ENCODE measurements around the gene COG1. TPM values are rescaled to one million over a fixed set of nuclear protein-coding genes. Genes with fewer than 3 reads are reported as not detected.

The COG1 gene
- polyA plus RNA-seq, 1 of the 3 experiments (the other 2 are of a cell fraction), result 52.8 TPM

GRCh38 chr17:73182616-73183310 lies 10.1 kb upstream of the COG1 start:
- H3K27me3 ChIP-seq (ENCODE audit: insufficient read depth), result no peaks in the 10 kb centered on the region
- WGBS (ENCODE audit: low lambda C conversion rate), result 64% methylated on average over 15 of the region's 15 CpGs
- no peaks in the 10 kb centered on the region for H3K9me2 ChIP-seq
- 0 out of 4 replicates have a peak overlapping the region, but pooled peaks of 1 of the 2 experiments have one; percentile 8 for H3K27ac ChIP-seq (ENCODE audit: low read depth in 2 of 2, low read length in 1 of 2)
- H3K79me2 ChIP-seq (ENCODE audit: insufficient read depth), result no peaks in the 10 kb centered on the region
- ChIA-PET CTCF (interaction anchor here (0.6 to 14.9 kb wide), 12 partner anchors 9 to 626 kb away, joined by 3 to 501 read pairs (median 6); partner anchors contain the start of gene COG1), POLR2A (no interaction called here)
- no peak overlapping the region for H3K4me3 ChIP-seq (ENCODE audit: low read depth in 2 of 2, low read length in 1 of 2)
- H3K36me3 ChIP-seq (replicated peaks in 1 of 2; ENCODE audit: control insufficient read depth in 1 of 2, insufficient read depth in 2 of 2, low read length in 1 of 2), result no peaks in the 10 kb centered on the region
- H3K9ac ChIP-seq, result no peak overlapping the region
- no peaks in the 10 kb centered on the region for H3F3A ChIP-seq (replicated peaks; ENCODE audit: insufficient read depth)
- peak; percentile 62 for DNase-seq
- no peak for TF ChIP-seq GATA2 (CRISPR knock-in tag; IDR thresholded peaks at IDR 0.05)
- TF ChIP-seq CHD2 (IDR thresholded peaks at IDR 0.05; ENCODE audit: low read length, partially characterized antibody), result no peak
- TF ChIP-seq RAD21 (IDR thresholded peaks at IDR 0.05; ENCODE audit: low read length), result no peak
- no peak for TF ChIP-seq SIN3A (IDR thresholded peaks at IDR 0.05; ENCODE audit: borderline replicate concordance, low read depth, low read length)
- TF ChIP-seq EP300 (IDR thresholded peaks at IDR 0.05; ENCODE audit: borderline replicate concordance in 1 of 2, low read depth in 1 of 2, low read length in 1 of 2), result no peak; a peak in 1 of 4 replicates
- TF ChIP-seq RCOR1 (IDR thresholded peaks at IDR 0.05; ENCODE audit: low read length), result no peak
- TF ChIP-seq MXI1 (IDR thresholded peaks at IDR 0.05; ENCODE audit: low read depth, low read length), result 0 out of 2 replicates have a peak, but pooled peaks have one; percentile 39
- TF ChIP-seq IRF3 (IDR thresholded peaks at IDR 0.05; ENCODE audit: low read depth, low read length), result no peak
- H4K20me1 ChIP-seq (ENCODE audit: insufficient read depth), result no peaks in the 10 kb centered on the region
- no peak overlapping the region for H3K4me2 ChIP-seq
- no peak overlapping the region for H2AFZ ChIP-seq (ENCODE audit: low read depth)
- H3K9me3 ChIP-seq, result no peaks in the 10 kb centered on the region
- peaks cover 0 to 6% of the 10 kb centered on the region in 2 experiments; a peak in 1 of 4 replicates for H3K4me1 ChIP-seq (ENCODE audit: control insufficient read depth in 1 of 2, insufficient read depth in 2 of 2, low read depth in 1 of 2, low read length in 1 of 2)

- CTCF ChIA-PET, result interaction anchor here (0.8 to 14.9 kb wide), 5 partner anchors 17 to 627 kb away, joined by 3 to 501 read pairs (median 4); no protein-coding TSS in a partner anchor
- H3K4me1 ChIP-seq (ENCODE audit: control insufficient read depth in 1 of 2, insufficient read depth in 2 of 2, low read depth in 1 of 2, low read length in 1 of 2), result peaks cover 0 to 6% of the 10 kb centered on the region in 2 experiments; a peak in 1 of 4 replicates
- H3K4me2 ChIP-seq, result no peak overlapping the region
- no peaks in the 10 kb centered on the region for H3K9me3 ChIP-seq
- H3K9ac ChIP-seq, result no peak overlapping the region
- H3K27me3 ChIP-seq (ENCODE audit: insufficient read depth), result no peaks in the 10 kb centered on the region
- H3K79me2 ChIP-seq (ENCODE audit: insufficient read depth), result no peaks in the 10 kb centered on the region
- no peak overlapping the region for H3K27ac ChIP-seq (ENCODE audit: low read depth in 2 of 2, low read length in 1 of 2)
- POLR2A ChIA-PET, result no interaction called here
- no peak overlapping the region for H3K4me3 ChIP-seq (ENCODE audit: low read depth in 2 of 2, low read length in 1 of 2)
- no peaks in the 10 kb centered on the region for H4K20me1 ChIP-seq (ENCODE audit: insufficient read depth)
- 94% methylated on average over 9 of the region's 9 CpGs for WGBS (ENCODE audit: low lambda C conversion rate)
- no peak overlapping the region for H2AFZ ChIP-seq (ENCODE audit: low read depth)
- no peak for DNase-seq
- H3F3A ChIP-seq (replicated peaks; ENCODE audit: insufficient read depth), result no peaks in the 10 kb centered on the region
- H3K36me3 ChIP-seq (replicated peaks in 1 of 2; ENCODE audit: control insufficient read depth in 1 of 2, insufficient read depth in 2 of 2, low read length in 1 of 2), result no peaks in the 10 kb centered on the region
- H3K9me2 ChIP-seq, result no peaks in the 10 kb centered on the region
- TF ChIP-seq EZH2phosphoT487 (IDR thresholded peaks at IDR 0.05; ENCODE audit: borderline replicate concordance, low read depth) (no peak), GABPA (IDR thresholded peaks at IDR 0.05; ENCODE audit: low read depth) (no peak), MXI1 (IDR thresholded peaks at IDR 0.05; ENCODE audit: low read depth, low read length) (no peak), MAX (IDR thresholded peaks at IDR 0.05; ENCODE audit: low read depth) (no peak), FOXM1 (IDR thresholded peaks at IDR 0.05; ENCODE audit: low read depth) (no peak), CHD2 (IDR thresholded peaks at IDR 0.05; ENCODE audit: low read length, partially characterized antibody) (no peak), PBX3 (IDR thresholded peaks at IDR 0.05) (no peak)
Observed at GRCh38 chr17:73184136-73184993, 8.5 kb upstream of the COG1 start.
